Right renal cortex interstitium (tissue), 3 donors: ENCODE measurements around the gene HOXA3. TPM values are rescaled to one million over a fixed set of nuclear protein-coding genes. Genes with fewer than 3 reads are reported as not detected.

ENCODE experiments used
- DNase-seq, 3 donors: peaks; one replicate each; pipeline ENCODE4 v3.0.0-alpha.2; 2013; ENCODE audit warnings: low read depth in 3 of 3, low spot score in 2 of 3
- polyA plus RNA-seq, 3 donors: library from polyadenylated mRNA; unstranded; fragments of 120-200 nt; gene quantifications; one replicate each; pipeline ENCODE4 v1.2.1, GENCODE V29; 2013; ENCODE audit not compliant: insufficient read length in 3 of 3

Gene HOXA3
- polyA plus RNA-seq, 3 donors: 23.7 to 32.8 (median 29.3) TPM

DNA sequence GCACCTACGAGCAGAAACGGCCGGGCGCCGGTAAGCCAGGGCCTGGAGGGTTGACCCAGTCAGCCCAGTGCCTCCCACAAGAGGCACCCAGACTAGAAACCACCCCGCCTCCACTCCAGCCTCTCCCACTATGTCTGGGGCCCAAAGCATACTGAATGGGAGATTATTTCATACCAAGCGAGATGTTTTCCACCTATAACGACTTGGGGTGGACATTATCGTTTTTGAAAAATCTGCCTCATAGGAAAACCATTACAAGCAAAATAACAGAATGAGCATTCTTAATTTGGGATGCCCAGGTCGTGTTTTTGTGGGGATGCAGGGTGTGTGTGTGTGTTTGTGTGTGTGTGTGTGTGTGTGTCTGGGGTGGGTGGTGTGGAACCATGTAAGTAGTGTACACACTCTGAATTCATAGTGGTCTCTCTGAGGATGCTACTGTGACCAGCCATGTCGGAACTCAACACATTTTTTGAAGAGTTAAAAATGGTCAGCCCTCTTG lies 6.4 kb downstream of the HOXA3 start:
- DNase-seq: no peak

DNA sequence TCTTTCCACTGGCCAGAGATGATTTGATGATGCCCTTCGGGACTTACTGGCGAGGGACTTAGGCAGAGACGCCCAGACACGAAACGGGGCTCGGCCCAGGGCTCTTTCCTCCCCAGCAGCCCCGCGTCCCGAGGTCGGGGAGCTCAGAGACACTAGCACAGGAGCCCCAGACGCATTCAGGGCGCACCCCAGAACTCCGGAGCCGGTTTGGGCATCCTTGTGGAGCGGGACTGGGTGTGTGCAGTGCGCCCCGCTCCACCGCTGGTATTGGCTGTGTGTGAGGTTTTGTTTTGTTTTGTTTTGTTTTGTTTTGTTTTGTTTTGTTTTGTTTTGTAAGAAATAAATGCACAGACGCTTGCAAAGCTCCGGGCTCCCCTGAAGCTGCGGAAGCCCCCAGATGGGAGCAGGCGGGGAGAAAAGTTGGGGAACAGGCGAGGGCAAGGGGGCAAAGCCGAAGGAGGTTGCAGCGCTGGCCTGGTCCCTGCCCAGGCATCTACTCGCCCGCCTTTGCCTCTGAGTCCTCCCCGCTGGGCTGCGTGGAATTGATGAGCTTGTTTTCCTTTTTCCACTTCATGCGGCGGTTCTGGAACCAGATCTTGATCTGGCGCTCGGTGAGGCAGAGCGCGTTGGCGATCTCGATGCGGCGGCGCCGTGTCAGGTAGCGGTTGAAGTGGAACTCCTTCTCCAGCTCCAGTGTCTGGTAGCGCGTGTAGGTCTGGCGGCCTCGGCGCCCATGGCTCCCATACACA lies 7.0 kb downstream of the HOXA3 start:
- no peak for DNase-seq

DNA sequence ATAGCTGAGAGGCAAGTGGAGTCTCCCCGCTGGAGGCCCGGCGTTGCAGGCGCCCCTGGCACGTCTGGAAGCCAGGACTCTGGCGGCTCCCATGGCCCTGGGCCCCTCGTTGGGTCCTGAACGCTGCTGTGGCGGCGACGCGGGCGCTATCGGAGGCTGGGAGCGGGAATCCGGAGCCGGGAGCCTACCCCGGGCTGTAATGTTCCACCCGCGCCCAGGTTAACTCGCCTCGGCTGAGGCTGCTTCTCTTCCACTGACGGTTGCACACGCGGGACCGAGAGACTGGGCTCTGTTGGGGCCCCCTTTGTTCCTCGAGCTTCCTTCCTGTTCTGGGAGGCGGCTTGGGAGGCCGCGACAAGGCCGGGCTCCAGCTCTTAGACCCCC lies 7.6 kb downstream of the HOXA3 start:
- DNase-seq: no peak

DNA sequence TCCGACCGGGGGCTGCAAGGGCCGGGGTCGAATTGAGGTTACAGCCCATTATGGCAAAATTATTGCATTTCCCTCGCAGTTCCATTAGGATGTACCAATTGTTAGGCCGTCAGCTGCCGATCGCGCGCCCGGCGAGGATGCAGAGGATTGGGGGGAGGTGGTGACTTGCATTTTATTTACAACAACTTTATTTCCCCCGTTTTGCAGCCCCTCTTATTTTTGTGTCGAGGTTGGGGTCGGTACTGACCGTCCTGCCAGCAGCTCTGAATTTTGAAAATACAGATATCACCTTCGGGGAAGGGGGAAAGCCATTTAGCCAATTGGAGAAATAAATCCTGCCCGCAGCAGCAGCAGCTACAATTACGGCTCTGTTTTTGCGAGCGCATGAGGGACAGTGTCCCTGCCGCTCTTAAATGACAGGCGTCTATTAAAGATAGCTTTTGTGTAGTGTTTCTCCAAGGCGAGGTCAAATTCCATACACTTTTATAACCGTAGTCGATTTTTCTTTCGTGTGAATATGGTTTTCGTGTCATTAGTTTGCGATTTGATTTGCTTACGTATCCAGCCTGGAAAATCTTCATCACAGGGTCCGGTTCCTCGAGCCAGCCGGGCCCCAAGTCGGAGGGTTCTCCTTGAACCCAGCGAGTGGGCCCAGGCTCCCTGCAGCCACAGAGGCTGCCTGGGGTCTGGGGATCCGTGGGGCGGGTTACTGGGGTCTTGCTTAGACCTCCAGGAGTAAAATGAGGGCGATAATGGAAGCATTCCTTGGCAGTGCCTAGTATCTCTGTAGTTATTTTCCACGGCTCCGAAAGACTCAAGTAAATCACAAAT lies 8.2 kb downstream of the HOXA3 start:
- DNase-seq: no peak

DNA sequence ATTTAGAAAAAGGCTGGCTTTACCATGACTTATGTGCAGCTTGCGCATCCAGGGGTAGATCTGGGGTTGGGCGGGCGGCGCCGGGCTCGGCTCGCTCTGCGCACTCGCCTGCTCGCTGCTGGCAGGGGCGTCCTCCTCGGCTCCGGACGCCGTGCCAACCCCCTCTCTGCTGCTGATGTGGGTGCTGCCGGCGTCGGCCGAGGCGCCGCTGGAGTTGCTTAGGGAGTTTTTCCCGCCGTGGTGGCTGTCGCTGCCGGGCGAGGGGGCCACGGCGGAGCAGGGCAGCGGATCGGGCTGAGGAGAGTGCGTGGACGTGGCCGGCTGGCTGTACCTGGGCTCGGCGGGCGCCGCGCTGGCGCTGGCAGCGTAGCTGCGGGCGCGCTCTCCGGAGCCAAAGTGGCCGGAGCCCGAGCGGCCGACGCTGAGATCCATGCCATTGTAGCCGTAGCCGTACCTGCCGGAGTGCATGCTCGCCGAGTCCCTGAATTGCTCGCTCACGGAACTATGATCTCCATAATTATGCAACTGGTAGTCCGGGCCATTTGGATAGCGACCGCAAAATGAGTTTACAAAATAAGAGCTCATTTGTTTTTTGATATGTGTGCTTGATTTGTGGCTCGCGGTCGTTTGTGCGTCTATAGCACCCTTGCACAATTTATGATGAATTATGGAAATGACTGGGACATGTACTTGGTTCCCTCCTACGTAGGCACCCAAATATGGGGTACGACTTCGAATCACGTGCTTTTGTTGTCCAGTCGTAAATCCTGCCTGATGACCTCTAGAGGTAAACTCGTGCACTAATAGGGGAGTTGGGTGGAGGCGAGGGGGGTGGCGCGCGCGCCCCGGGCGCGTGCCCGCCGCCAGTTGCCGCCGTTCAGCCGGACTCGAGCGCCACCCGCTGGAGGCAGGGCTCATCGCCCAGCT lies 9.1 kb downstream of the HOXA3 start, which contains the start of gene HOXA5:
Gene HOXA5 (minus strand): TSS at position 659 of the 927 bp plus-strand sequence. CDS start 74 bp downstream, at position 585.
- peak in 2 of 3 donors; percentile 87 to 90 for DNase-seq

DNA sequence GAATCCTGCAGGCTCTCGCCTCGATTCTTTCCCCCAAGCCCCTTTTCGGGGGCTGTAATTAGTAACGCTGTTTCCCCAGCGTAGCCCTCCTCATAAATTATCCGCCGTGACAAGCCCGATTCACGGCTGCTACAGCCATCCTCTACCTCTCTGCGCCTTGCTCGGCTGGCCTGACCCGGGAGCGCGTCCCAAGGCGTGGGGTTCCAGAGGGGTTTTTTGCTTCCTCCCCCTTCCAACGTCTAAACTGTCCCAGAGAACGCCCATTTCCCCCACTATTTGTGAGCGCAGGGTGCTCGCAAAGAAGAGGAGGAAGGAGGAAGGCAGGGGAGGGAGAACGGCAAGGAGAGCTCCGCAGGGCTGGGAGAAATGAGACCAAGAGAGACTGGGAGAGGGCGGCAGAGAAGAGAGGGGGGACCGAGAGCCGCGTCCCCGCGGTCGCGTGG lies 9.8 kb downstream of the HOXA3 start:
- no peak for DNase-seq

DNA sequence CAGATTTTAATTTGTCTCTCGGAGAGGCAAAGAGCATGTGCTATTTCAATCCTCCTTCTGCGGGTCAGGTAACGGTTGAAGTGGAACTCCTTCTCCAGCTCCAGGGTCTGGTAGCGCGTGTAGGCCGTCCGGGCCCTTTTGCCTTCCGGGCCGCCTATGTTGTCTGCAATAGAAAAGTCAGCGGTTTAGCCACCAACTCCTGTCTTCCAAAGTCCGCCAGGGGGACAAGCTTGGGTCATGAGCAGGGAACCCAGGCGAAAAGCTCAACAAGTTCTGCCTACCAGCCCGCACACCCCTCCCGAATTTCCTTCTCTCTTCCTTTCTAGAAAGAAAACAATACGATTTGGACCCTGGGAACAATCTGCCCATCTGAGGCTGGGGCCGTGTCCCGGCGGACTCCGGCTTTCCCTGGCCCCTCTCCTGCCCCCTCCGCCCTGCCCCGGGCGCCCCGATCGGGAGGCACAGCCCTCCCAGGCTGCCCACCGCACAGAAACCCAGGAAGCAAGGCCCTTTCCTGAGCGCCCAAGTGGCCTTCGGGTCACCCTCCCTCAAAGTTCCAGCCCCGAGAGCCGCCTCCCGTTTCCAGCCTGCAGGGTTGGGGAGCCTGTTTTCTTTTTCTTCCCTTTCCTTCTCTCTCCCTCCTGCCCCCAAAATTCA lies 10.3 kb downstream of the HOXA3 start:
- no peak for DNase-seq

DNA sequence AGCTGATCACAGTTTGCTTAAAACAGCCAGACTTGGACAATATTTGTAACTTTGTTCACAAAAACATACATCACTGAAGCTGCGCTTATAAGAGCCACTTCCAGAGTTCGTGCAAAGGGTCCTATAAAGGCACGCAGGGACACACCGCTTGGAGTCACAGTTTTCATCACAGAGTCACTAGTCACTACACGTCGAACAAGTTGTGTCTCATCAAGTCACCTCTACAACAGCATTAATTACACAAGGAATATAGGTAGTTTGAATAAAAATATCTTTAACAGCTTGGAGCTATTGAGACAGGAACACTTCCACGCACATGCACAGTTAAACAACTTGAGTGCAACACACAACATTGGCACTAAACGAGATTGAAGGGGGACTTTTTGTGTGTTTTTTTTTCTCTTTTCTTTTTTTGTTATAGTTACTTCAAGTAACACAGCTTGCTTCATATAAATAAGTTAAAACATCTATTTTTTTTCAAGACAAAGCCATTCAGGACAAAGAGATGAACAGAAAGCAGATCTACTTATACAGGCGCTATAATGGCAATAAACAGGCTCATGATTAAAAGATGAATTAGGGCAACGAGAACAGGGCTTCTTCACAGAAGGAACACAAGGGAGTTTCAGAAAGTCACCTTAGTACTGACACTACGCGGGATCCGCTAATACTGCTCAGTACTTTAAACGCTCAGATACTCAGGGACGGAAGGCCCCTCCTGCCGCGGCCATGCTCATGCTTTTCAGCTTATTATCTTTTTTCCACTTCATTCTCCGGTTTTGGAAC lies 11.1 kb downstream of the HOXA3 start:
- DNase-seq: no peak

DNA sequence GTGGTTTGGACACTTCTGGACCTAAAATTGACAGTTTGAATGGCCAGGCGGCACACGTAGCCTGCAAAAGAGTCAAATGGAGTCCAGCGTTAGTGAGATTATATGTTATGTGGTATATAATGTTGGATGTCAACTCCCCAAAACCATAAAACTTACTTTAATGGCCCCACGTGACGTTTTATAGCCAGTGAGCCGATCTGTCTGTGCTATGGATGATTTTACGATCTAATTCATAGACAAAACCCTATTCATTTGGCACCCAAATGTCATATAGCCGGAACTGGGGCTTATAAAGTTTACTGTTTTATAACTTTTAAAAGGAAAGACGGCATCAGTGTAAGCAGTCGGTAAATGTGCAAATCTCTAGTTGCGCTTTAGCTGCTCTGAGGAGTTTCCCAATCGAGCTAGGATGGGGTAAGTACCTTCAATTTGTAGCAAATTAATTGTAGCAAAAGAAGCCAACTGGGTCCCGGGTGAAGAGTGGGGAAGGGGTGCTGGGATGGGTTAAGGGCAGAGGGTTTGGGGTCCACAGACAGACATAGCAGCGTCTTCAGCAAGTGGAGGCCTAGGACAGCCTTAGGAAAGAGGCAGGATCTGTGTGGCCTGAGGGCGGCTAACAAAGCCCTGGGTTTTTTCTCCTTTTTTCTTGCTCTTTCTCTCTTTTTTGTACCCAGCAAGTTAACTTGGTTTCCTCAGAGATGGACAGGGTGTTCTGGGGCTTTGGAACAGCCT lies 12.1 kb downstream of the HOXA3 start:
- DNase-seq: no peak

DNA sequence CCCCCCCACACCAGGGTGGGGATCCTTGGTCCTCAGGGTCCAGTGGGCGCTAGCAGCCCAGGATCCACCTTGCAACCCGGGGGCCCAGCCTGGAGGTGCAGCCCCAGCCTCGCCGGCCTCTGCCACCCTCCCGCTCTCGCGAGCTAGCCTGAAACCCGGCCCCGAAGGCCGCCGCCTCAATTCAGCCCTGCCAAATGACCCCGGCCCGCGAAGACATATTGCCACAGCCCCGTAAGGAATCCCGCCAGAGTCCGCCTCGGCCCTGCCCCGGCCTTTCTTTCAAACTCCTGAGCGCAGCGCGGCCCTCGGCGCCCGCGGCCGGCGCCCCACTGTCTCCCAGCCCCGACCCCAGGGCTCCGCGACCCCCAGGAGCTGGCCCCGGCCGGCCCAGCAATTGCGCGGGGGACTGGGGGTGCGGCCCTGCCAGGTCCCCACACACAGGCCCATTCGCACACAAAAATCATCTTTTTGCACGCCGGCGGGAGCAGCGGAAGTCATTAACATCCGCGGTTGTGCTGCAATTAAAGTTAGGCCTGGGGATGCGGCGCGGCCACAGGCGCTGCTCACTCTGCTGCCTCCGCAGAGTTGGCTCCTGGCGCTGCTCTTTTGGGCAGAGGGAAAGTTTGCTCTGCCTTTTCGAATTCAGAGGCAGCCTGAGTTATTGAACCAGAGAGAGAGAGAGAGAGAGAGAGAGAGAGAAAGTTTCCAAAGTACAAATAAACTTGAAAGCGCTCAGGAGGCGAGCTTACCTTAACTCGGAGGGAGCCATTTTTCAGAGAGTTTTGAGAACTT lies 12.9 kb downstream of the HOXA3 start:
- no peak for DNase-seq

DNA sequence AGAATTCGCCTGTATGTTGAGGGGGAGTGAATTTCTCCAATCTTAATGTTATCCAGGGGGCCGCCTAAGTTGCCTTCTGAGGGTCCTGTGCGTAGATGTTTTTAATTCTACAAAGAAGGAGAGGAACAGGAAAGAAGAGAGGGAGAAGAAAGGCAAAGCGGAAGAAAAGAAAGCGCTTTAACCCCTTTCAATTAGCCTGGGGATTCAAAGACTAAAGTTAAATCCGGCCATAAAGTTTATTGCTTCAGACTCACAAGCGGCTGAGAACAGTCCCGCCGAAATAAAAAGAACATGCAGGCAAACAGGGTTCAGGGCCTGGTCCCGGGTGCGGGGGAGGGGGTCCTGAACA lies 13.4 kb downstream of the HOXA3 start:
- no peak for DNase-seq

DNA sequence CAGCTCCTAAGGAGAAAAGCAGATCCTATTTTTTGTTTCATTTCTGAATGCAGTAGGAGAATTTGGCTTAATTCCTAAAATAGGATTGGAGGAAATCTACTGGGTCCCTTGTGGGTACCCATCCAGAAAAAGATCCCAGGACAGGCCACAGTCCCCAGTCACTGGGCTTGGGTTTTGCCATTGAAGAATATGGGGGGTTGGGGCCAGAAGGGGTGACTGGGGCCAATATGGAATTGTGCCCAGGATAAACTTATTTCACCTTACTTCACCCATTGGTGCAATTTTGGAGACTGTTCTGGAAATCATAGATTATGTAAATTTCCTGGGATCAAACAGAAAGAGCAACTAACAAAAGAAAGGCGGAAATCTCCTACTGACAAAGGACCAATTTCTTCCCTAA lies 13.9 kb downstream of the HOXA3 start:
- no peak for DNase-seq

DNA sequence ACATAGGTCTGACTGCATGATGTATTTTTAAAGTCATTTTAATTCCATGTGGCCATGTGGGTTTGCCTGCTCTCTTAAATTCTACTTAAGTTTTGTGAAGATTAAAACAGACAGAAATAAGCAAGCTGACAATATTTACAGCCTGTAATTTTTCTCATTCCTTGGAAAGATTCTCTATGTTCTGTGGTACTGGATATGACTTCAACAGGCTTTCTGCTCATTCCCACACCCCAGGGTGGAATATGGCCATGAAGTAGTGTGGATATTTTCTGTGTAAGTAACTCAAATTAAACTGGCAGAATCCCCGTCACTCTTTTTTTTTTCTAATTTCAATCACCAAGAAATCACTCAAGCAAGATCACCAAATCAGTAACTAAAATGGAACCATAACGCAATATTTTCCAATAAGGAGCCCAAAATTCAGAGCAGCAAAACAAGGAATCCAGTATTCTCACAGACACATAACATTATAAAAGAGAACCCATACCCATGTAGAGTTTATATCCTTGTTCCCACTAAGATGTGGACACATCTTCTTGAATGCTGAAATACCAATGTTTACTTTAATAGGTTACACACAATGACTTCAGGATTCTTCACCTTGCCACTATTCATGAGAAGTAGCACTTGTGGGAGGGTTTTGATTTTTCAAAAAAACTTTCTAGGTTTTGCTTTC lies 14.6 kb downstream of the HOXA3 start:
- DNase-seq: no peak

DNA sequence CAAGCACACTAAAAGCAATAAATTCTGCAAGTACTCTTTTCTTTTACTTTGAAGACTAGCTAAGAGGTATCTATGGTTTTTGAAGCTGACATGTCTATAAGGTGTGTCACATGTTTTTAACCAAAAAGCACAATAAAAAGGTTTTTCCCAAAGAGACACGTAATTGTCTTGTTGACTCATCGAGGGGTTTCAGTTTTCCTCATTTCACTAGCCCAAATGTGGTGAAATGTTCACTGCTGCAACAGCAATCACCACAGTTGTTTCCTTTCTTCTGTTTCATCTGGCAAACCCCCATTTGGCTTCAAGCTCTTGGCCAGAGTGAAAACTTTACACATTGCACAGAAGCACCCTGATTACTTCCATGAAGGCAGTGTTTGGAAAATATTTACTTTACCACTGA lies 18.0 kb downstream of the HOXA3 start:
- no peak for DNase-seq

DNA sequence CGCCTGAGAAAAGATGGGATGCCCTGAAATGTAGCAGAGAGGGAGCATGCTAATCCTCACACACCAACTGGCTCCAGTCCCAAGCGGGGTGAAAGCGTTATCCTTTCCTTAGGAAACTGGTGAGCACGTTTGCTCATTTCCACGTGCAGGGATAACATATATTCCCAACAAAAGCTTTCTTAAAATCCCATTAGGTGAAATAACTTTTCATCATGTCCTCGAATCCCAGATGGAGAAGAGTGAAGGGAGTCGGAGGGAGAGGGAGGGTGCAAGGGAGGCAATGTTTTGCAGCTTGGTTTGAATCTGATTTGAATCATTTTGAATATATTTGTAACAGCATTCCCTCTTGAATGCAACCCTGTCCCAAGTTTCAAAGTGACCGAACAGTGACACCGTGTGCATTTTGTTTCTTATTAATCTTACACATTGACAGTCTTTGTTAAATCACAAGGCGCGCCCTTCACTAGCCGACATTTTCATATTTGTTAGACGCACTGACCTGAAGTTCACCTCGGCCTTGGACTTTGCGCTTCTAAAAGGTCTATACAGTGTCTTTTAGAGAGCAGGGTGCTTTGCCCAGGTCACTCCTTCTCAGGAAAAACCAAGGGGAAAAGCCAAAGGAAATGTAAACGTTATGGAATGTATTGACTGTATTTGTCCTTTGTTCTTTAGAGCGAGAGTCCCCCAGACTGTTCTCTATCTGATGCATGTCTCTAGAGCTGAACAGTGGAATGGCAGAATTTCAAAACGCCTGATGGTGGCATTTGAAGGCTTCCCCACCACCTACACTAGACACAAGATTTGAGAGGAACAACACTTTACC lies 18.8 kb downstream of the HOXA3 start:
- no peak for DNase-seq

DNA sequence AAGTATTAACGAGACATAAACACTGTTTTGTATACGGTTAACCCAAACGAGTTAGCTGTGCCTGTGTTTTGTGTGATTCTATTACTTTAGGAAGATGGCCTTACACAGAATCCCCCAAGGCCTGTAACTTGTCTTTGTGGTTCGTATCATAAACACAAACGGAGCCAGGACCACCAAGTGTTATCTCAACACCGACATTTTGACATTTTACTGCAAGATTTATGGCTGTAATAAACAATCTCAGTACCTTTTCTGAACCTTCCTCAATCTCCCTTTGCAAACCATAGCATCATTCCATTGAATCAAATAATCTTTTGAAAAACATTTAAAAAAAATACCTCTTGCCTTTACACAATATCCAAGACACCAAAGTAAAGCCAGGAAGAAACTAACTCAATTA lies 19.4 kb downstream of the HOXA3 start:
- DNase-seq: no peak

DNA sequence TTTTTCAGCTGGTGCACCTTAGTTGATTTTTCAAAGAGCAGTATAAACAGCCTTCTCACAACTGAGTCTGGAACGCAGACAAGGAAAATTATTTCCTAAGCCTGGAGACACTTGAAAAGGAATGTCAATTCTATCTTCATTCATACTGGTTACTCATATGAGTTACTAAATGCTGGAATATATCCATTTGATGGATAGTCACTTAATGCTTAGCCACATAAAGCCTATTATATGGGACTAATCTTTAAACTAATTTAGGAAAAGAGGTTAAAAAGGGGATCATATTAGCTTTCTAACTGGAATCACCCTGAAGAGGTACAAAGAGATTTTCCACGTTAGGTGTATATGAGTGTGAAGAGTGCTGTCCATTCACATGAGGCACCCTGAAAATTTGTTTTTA lies 20.2 kb downstream of the HOXA3 start:
- DNase-seq: no peak
